GM19328 (cell line): ENCODE data around the gene AREG.

Source experiments
- ATAC-seq: cut with Tn5 transposase; IDR thresholded peaks from one replicate; pipeline ENCODE4 v1.9.1; 2021; ENCODE audit warnings: mild to moderate bottlenecking, moderate library complexity; ENCODE audit not compliant: unreplicated experiment

The AREG gene

GRCh38 chr4:74431113-74431826, 13.7 kb upstream of the AREG start:
- no peak for ATAC-seq

GRCh38 chr4:74433043-74433442, 11.9 kb upstream of the AREG start:
- ATAC-seq = no peak

- ATAC-seq = no peak
Observed at GRCh38 chr4:74433541-74434172, 11.3 kb upstream of the AREG start.

- no peak for ATAC-seq
Observed at GRCh38 chr4:74435296-74435695, 9.6 kb upstream of the AREG start.

- ATAC-seq = no peak
Observed at GRCh38 chr4:74437866-74438265, 7.1 kb upstream of the AREG start.

- no peak for ATAC-seq
Observed at GRCh38 chr4:74438661-74439060, 6.3 kb upstream of the AREG start.

- ATAC-seq = no peak
Observed at GRCh38 chr4:74439952-74440351, 5.0 kb upstream of the AREG start.

- ATAC-seq = no peak
Observed at GRCh38 chr4:74440356-74440755, 4.6 kb upstream of the AREG start.

- no peak for ATAC-seq
Observed at GRCh38 chr4:74441744-74442143, 3.2 kb upstream of the AREG start.

- ATAC-seq = no peak
Observed at GRCh38 chr4:74446193-74446868, 1.4 kb downstream of the AREG start.

- no peak for ATAC-seq
Observed at GRCh38 chr4:74446896-74447295, 2.0 kb downstream of the AREG start.

- no peak for ATAC-seq
Observed at GRCh38 chr4:74447636-74448233, 2.8 kb downstream of the AREG start.

- no peak for ATAC-seq
Observed at GRCh38 chr4:74449571-74450297, 4.8 kb downstream of the AREG start.

GRCh38 chr4:74450298-74450683, 5.4 kb downstream of the AREG start:
- ATAC-seq = no peak

- no peak for ATAC-seq
Observed at GRCh38 chr4:74451214-74451661, 6.3 kb downstream of the AREG start.

- ATAC-seq = no peak
Observed at GRCh38 chr4:74453037-74453635, 8.2 kb downstream of the AREG start.

GRCh38 chr4:74453829-74454742, 9.2 kb downstream of the AREG start:
- ATAC-seq = no peak

- no peak for ATAC-seq
Observed at GRCh38 chr4:74455361-74456055, 10.6 kb downstream of the AREG start.
